Astrocyte (in vitro differentiated cells and primary cell): ENCODE results near the gene APH1B. TPM values are rescaled to one million over a fixed set of nuclear protein-coding genes. Genes with fewer than 3 reads are reported as not detected.

Source experiments
- DNase-seq: peaks from one replicate; pipeline ENCODE4 v3.0.0-alpha.2; 2010; ENCODE audit warnings: low read depth
- FAIRE-seq: peaks from 2 replicates; lab custom pipeline; 2011; peaks lifted over from hg19 to GRCh38; lab: Jason Lieb, UNC
- H2AFZ ChIP-seq: 2 replicates; pipeline ENCODE4 v1.6.0; 2012; ENCODE audit warnings: low read depth, low read length, inconsistent platforms
- H3K27ac ChIP-seq: 2 replicates; pipeline ENCODE4 v1.5.1; 2011; ENCODE audit warnings: low read depth, low read length, inconsistent platforms
- H3K27me3 ChIP-seq: 2 replicates; pipeline ENCODE4 v1.6.0; 2011; ENCODE audit warnings: low read length, inconsistent platforms; ENCODE audit not compliant: insufficient read depth
- H3K36me3 ChIP-seq: 2 replicates; pipeline ENCODE4 v1.5.1; 2011; ENCODE audit warnings: low read length, inconsistent platforms; ENCODE audit not compliant: insufficient read depth
- H3K4me1 ChIP-seq: 2 replicates; pipeline ENCODE4 v1.5.1; 2011; ENCODE audit warnings: low read length, inconsistent platforms; ENCODE audit not compliant: insufficient read depth
- H3K4me2 ChIP-seq: 2 replicates; pipeline ENCODE4 v1.6.0; 2012; ENCODE audit warnings: low read length, inconsistent platforms
- H3K4me3 ChIP-seq: 2 replicates; pipeline ENCODE4 v1.5.1; 2011; ENCODE audit warnings: low read depth, mild to moderate bottlenecking, low read length, inconsistent platforms; ENCODE audit not compliant: insufficient read depth
- H3K79me2 ChIP-seq: 2 replicates; pipeline ENCODE4 v1.6.0; 2012; ENCODE audit warnings: mild to moderate bottlenecking, low read length, inconsistent platforms; ENCODE audit not compliant: insufficient read depth
- H3K9ac ChIP-seq: 2 replicates; pipeline ENCODE4 v1.6.0; 2012; ENCODE audit warnings: mild to moderate bottlenecking, low read length, inconsistent platforms
- H3K9me3 ChIP-seq: 2 replicates; pipeline ENCODE4 v1.5.1; 2012; ENCODE audit warnings: low read depth, mild to moderate bottlenecking, low read length, inconsistent platforms; ENCODE audit not compliant: insufficient read depth
- H4K20me1 ChIP-seq: 2 replicates; pipeline ENCODE4 v1.6.0; 2012; ENCODE audit warnings: low read length, inconsistent platforms; ENCODE audit not compliant: insufficient read depth
- H3K27ac Mint-ChIP-seq: one replicate; pipeline ENCODE4 v1.8.0; 2021; ENCODE audit warnings: mild to moderate bottlenecking, mixed read lengths; ENCODE audit not compliant: unreplicated experiment
- H3K27me3 Mint-ChIP-seq: one replicate; pipeline ENCODE4 v1.8.0; 2021; ENCODE audit warnings: low read depth, mixed read lengths; ENCODE audit not compliant: unreplicated experiment
- H3K36me3 Mint-ChIP-seq: one replicate; pipeline ENCODE4 v1.8.0; 2021; ENCODE audit warnings: low read depth, mixed read lengths; ENCODE audit not compliant: unreplicated experiment
- H3K4me1 Mint-ChIP-seq: one replicate; pipeline ENCODE4 v1.8.0; 2021; ENCODE audit warnings: low read depth, mixed read lengths; ENCODE audit not compliant: unreplicated experiment
- H3K4me3 Mint-ChIP-seq: one replicate; pipeline ENCODE4 v1.8.0; 2021; ENCODE audit warnings: mild to moderate bottlenecking, moderate library complexity, mixed read lengths; ENCODE audit not compliant: unreplicated experiment
- H3K9me3 Mint-ChIP-seq: one replicate; pipeline ENCODE4 v1.8.0; 2021; ENCODE audit warnings: mild to moderate bottlenecking, mixed read lengths; ENCODE audit not compliant: unreplicated experiment
- EZH2 ChIP-seq: IDR thresholded peaks from 2 replicates; pipeline ENCODE4 v1.6.1; 2012; ENCODE audit warnings: mild to moderate bottlenecking, low read length, inconsistent platforms; ENCODE audit not compliant: insufficient read depth
- total RNA-seq: library from RNA; stranded (reverse); gene quantifications from 2 replicates; pipeline ENCODE4 v1.2.1, GENCODE V29; 2021
- TF ChIP-seq, protein P1 (sequence below): IDR thresholded peaks from 2 replicates; pipeline ENCODE4 v1.5.1; 2011; ENCODE audit warnings: low read depth, mild to moderate bottlenecking, inconsistent platforms, low read length, moderate library complexity; ENCODE audit not compliant: insufficient read depth

APH1B gene
- total RNA-seq, 1 donor from 2014 or later = 18.2 TPM

DNA sequence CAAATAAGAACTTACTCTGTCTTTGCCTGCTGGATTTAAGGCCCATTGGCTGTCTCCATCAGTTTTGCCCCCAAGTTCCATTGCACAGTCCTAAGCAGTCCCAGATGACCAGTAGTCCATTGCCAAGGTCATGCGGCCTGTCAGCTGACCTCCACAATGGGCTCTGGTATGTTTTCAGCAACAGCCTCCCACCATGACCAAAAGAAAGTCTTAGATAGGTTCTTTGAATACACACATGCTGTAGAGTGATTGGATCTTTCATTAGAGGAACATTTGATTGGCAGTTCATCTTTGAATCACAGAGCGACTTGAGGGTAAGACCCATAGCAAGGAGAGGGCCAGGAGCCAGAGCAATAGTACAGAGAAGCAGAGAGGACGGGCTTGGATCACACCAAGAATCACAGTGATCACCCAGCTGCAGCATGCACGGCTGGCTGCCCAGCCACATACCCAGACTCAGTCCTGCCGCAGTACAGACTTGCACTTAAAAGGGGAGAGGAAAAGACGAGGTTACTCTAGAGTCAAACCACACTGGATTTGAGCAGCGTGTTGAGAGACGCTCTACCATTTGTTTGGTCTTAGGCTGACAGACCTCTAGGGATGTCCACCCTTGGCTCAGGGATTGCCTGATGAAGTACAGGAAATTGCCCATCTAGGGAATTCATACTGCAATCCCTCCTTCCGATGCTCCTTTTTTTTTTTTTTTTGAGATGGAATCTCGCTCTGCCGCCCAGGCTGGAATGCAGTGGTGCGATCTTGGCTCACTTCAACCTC lies 50.4 kb downstream of the APH1B start:
- H3K27me3 ChIP-seq = no peaks in the 10 kb centered on the region
- Mint-ChIP-seq H3K4me3 (no peak overlapping the region), H3K36me3 (no peaks in the 10 kb centered on the region), H3K27me3 (peaks cover 45% of the 10 kb centered on the region), H3K9me3 (no peaks in the 10 kb centered on the region), H3K4me1 (peaks cover 7% of the 10 kb centered on the region), H3K27ac (no peak overlapping the region)
- DNase-seq (no peak), FAIRE-seq (no peak)
- H3K36me3 ChIP-seq = peaks cover 5% of the 10 kb centered on the region
- H4K20me1 ChIP-seq = no peaks in the 10 kb centered on the region
- H3K4me2 ChIP-seq = no peak overlapping the region
- H3K79me2 ChIP-seq = no peaks in the 10 kb centered on the region
- H3K4me1 ChIP-seq = peaks cover 21% of the 10 kb centered on the region
- TF ChIP-seq, protein P1, sequence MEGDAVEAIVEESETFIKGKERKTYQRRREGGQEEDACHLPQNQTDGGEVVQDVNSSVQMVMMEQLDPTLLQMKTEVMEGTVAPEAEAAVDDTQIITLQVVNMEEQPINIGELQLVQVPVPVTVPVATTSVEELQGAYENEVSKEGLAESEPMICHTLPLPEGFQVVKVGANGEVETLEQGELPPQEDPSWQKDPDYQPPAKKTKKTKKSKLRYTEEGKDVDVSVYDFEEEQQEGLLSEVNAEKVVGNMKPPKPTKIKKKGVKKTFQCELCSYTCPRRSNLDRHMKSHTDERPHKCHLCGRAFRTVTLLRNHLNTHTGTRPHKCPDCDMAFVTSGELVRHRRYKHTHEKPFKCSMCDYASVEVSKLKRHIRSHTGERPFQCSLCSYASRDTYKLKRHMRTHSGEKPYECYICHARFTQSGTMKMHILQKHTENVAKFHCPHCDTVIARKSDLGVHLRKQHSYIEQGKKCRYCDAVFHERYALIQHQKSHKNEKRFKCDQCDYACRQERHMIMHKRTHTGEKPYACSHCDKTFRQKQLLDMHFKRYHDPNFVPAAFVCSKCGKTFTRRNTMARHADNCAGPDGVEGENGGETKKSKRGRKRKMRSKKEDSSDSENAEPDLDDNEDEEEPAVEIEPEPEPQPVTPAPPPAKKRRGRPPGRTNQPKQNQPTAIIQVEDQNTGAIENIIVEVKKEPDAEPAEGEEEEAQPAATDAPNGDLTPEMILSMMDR = no peak
- no peak for TF ChIP-seq EZH2
- no peak overlapping the region for H3K4me3 ChIP-seq
- no peak overlapping the region for H3K27ac ChIP-seq
- no peak overlapping the region for H2AFZ ChIP-seq
- no peak overlapping the region for H3K9ac ChIP-seq
- no peaks in the 10 kb centered on the region for H3K9me3 ChIP-seq

DNA sequence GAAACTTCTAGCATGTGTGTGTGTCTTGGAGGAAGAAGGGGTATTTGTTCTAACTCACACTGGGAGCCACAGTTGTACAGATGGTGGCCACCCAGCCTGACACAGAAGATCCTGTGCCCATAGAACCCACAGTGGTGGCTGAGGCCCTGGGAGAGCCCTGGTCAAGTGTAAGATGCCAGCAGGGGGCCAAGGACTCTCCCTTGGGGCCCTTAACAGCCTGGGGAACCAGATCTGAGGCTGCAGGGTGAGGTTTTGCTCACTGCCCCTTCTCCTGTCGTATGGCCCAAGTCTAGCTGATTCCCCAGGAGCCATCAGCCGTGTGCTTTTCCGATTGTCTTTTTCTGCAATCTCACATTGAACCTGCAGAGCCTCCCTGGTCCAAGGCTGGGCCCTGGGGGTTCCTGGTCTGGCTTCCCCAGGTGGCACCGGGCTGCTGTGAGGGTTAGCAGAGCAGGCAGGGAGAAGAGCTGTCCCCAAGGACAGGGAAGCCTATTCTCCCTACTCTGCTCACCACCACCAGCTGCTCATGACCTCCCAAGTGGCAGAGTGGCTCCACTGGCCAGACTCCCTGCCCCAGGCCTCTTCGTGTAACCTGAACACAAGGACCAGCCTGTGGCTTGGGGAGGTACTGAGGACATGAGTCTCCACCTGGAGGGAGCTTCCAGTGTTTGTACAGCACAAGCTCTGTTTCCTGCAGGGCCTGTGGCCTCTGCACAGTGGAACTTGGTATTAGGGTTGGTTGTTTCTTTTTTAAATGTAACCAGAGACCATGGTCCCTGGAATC lies 52.4 kb downstream of the APH1B start:
- H3K4me2 ChIP-seq = no peak overlapping the region
- no peaks in the 10 kb centered on the region for H3K9me3 Mint-ChIP-seq
- H3K27ac ChIP-seq = no peak overlapping the region
- no peak overlapping the region for H3K9ac ChIP-seq
- peaks cover 43% of the 10 kb centered on the region for H3K27me3 Mint-ChIP-seq
- FAIRE-seq (no peak), DNase-seq (no peak)
- no peak overlapping the region for H2AFZ ChIP-seq
- H3K36me3 Mint-ChIP-seq = no peaks in the 10 kb centered on the region
- H3K36me3 ChIP-seq = peaks cover 5% of the 10 kb centered on the region
- H3K79me2 ChIP-seq = no peaks in the 10 kb centered on the region
- TF ChIP-seq EZH2 = no peak
- TF ChIP-seq, protein P1 = no peak
- H3K4me1 ChIP-seq = peaks cover 21% of the 10 kb centered on the region
- H3K4me1 Mint-ChIP-seq = peaks cover 7% of the 10 kb centered on the region
- no peaks in the 10 kb centered on the region for H3K27me3 ChIP-seq
- H3K4me3 Mint-ChIP-seq = no peak overlapping the region
- no peaks in the 10 kb centered on the region for H4K20me1 ChIP-seq
- H3K4me3 ChIP-seq = no peak overlapping the region
- H3K27ac Mint-ChIP-seq = no peak overlapping the region
- no peaks in the 10 kb centered on the region for H3K9me3 ChIP-seq
